ENCODE data around the gene KCNT1. TPM values are rescaled to one million over a fixed set of nuclear protein-coding genes. Genes with fewer than 3 reads are reported as not detected.

The KCNT1 gene
- total RNA-seq, 3 donors from 2014 or later: not detected

DNA sequence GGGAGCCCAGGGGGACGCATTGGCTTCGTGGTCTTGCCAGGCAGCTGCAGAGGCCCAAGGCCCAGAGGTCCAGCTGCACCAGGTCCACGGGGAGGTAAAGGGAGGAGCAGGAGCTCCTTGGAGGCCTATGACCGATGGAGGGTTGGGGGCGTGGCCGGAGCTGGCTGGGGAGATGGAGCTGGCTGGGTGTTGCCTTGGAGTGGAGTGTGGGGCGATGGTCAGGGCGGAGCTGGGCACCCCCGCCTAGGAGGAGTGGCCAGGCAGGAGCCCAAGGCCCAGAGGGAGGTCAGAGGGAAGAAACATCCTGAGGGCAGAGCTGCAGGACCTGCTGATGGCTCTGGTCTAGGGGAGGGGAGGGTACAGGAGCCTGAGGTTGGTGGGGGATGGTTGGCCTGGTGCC is 44.6 kb downstream of the KCNT1 start:
- Histone ChIP-seq H3K36me3 (no peaks in the 10 kb centered on the region), H3K9me3 (no peaks in the 10 kb centered on the region), H3K27ac (no peak overlapping the region), H3K4me3 (no peak overlapping the region), H3K4me1 (no peaks in the 10 kb centered on the region), H3K27me3 (peaks cover 0 to 86% of the 10 kb centered on the region in 2 donors)
- DNase-seq (ENCODE audit: low spot score in 2 of 2): no peak
- TF ChIP-seq POLR2A (IDR thresholded peaks at IDR 0.05) (no peak), POLR2AphosphoS5 (IDR thresholded peaks at IDR 0.05) (no peak)
- TF ChIP-seq, protein P1, sequence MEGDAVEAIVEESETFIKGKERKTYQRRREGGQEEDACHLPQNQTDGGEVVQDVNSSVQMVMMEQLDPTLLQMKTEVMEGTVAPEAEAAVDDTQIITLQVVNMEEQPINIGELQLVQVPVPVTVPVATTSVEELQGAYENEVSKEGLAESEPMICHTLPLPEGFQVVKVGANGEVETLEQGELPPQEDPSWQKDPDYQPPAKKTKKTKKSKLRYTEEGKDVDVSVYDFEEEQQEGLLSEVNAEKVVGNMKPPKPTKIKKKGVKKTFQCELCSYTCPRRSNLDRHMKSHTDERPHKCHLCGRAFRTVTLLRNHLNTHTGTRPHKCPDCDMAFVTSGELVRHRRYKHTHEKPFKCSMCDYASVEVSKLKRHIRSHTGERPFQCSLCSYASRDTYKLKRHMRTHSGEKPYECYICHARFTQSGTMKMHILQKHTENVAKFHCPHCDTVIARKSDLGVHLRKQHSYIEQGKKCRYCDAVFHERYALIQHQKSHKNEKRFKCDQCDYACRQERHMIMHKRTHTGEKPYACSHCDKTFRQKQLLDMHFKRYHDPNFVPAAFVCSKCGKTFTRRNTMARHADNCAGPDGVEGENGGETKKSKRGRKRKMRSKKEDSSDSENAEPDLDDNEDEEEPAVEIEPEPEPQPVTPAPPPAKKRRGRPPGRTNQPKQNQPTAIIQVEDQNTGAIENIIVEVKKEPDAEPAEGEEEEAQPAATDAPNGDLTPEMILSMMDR (IDR thresholded peaks at IDR 0.05): no peak
- intact Hi-C loops (cut with DNase I; ENCODE audit: low total_unique reads): no loop called here

DNA sequence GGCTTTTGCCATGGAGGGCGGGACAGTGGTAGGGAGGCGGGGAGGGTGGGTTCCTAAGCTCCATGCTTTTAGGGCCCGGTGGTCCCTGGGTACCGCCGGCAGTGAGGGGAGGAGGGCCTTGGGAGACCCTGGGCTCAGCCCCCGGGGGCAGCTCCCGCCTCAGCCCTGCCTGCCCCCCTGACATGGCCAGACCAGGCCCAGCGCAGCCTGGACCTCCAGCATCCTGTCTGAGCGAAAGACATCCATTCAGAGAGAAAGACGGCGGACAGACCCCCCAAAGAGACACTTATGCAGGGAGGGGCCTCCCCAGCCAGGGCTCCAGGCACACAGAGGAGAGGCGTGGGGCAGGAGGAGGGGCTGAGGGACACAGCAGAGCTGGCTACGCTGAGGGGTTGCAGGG is 45.3 kb downstream of the KCNT1 start:
- H3K4me3 ChIP-seq: no peak overlapping the region
- intact Hi-C loops (cut with DNase I; ENCODE audit: low total_unique reads): no loop called here
- no peaks in the 10 kb centered on the region for H3K36me3 ChIP-seq
- H3K27me3 ChIP-seq: peaks cover 0 to 78% of the 10 kb centered on the region in 2 donors
- no peaks in the 10 kb centered on the region for H3K4me1 ChIP-seq
- TF ChIP-seq, protein P1 (IDR thresholded peaks at IDR 0.05): no peak
- TF ChIP-seq POLR2AphosphoS5 (IDR thresholded peaks at IDR 0.05) (no peak), POLR2A (IDR thresholded peaks at IDR 0.05) (no peak)
- no peak for DNase-seq (ENCODE audit: low spot score in 2 of 2)
- no peak overlapping the region for H3K27ac ChIP-seq
- H3K9me3 ChIP-seq: no peaks in the 10 kb centered on the region

DNA sequence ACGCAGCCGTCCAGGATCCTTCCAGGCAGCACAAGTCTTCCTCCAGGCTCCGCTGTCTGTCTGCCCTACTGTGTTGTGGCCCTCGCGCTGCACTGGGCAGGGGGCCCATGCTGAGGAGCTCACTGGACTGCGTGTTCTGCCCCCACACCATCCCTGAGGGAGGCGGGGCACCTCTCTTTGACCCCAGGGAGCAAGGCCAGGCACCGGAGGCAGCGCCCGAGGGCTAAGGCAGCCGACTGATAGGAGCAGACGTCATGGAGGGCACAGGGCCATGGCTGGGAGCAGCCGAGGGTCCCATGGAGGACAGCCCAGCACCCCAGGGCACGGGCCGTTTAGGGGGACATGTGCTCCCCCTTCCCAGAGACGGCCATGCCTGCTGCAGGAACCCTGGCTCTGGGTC is 46.7 kb downstream of the KCNT1 start:
- no peak overlapping the region for H3K27ac ChIP-seq
- no peaks in the 10 kb centered on the region for H3K36me3 ChIP-seq
- no peak for DNase-seq (ENCODE audit: low spot score in 2 of 2)
- peaks cover 0 to 65% of the 10 kb centered on the region in 2 donors for H3K27me3 ChIP-seq
- no peaks in the 10 kb centered on the region for H3K9me3 ChIP-seq
- intact Hi-C loops (cut with DNase I; ENCODE audit: low total_unique reads): no loop called here
- TF ChIP-seq, protein P1 (IDR thresholded peaks at IDR 0.05): no peak
- TF ChIP-seq POLR2A (IDR thresholded peaks at IDR 0.05): no peak
- no peak for TF ChIP-seq POLR2AphosphoS5 (IDR thresholded peaks at IDR 0.05)
- no peaks in the 10 kb centered on the region for H3K4me1 ChIP-seq
- no peak overlapping the region for H3K4me3 ChIP-seq

DNA sequence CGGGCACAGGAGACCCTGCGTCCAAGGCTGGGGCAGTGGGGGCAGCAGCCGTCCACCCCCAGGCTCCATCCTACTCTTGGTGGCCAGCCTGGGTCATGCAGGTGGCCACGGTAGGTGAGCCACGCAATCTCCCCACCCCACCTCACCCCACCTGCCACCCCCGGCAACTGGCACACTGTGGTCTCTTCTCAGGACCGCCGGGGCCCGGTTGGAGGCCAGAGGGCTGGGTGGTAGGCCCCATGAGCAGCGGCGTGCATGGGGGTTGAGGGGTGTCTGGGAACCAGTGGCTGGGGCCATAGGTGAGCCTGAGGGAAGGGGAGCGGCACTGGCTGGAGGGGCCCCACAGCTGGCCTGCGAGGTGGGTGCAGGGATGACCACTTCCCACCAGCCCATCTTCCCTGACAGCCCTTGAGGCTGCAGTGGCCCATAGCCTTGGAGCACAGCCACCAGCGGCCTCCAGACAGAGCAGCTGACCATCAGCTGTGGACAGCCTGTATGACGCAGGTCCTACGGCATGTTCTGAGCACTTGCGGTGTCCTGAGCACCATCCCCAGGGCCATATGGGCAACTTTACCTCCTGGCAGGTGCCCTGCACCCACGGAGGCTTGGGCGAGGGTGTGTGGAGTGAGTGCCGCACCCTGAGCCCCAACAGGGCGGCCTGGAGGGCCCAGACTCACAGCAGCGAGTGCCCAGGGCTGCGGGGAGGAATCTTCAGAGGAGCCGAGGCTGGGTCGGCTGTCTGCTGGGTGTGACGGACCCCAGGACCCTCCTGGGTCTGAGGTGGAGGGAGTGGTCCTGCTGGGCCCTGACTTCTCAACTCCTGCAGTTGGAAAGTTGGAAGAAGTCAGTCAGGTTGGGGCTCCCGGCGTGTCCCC is 47.4 kb downstream of the KCNT1 start:
- TF ChIP-seq, protein P1 (IDR thresholded peaks at IDR 0.05): no peak
- no peak for TF ChIP-seq POLR2A (IDR thresholded peaks at IDR 0.05)
- intact Hi-C loops (cut with DNase I; ENCODE audit: low total_unique reads): no loop called here

DNA sequence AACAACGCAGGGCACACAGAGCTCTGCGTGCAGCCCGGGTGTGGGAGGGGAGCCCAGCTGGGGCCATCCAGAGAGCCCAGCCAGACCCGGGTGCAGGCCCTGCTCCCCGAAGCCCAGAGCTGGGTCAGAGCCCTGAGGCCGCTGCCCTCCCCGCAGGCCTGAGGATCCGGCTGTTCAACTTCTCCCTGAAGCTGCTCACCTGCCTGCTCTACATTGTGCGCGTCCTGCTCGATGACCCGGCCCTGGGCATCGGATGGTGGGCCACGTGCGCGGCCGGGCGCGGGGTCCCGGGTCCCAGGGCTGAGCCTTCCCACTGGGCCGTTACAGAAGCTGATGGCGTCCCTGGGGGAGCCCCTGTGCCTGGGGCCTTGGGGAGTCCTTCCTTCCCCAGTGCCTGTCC is 48.8 kb downstream of the KCNT1 start:
- H3K9me3 ChIP-seq: peaks cover 0 to 4% of the 10 kb centered on the region in 2 donors
- H3K4me3 ChIP-seq: no peak overlapping the region
- H3K4me1 ChIP-seq: no peaks in the 10 kb centered on the region
- intact Hi-C loops (cut with DNase I; ENCODE audit: low total_unique reads): no loop called here
- no peak overlapping the region for H3K27ac ChIP-seq
- TF ChIP-seq, protein P1 (IDR thresholded peaks at IDR 0.05): no peak
- no peak for TF ChIP-seq POLR2AphosphoS5 (IDR thresholded peaks at IDR 0.05)
- no peak for TF ChIP-seq POLR2A (IDR thresholded peaks at IDR 0.05)
- H3K36me3 ChIP-seq: no peaks in the 10 kb centered on the region
- H3K27me3 ChIP-seq: peaks cover 0 to 52% of the 10 kb centered on the region in 2 donors
- no peak for DNase-seq (ENCODE audit: low spot score in 2 of 2)

More for the DNA sequence above, 47.4 kb downstream of the KCNT1 start:
- Histone ChIP-seq H3K9me3 (no peaks in the 10 kb centered on the region), H3K4me1 (no peaks in the 10 kb centered on the region), H3K4me3 (no peak overlapping the region), H3K36me3 (no peaks in the 10 kb centered on the region), H3K27ac (no peak overlapping the region), H3K27me3 (peaks cover 0 to 57% of the 10 kb centered on the region in 2 donors)
- no peak for DNase-seq (ENCODE audit: low spot score in 2 of 2)

Data from breast epithelium (tissue), 4 donors.